Stimulated activated CD4-positive, alpha-beta T cell treated with anti-CD3 and anti-CD28 coated beads, Interleukin-12 subunit alpha, Interleukin-12 subunit beta, amount 100 ng/mL, for 4 hours (primary cell): ENCODE measurements around the gene ABI3BP.

Source experiments
- DNase-seq: peaks from one replicate; pipeline ENCODE4 v3.0.0-alpha.2; 2020

The ABI3BP gene

DNA sequence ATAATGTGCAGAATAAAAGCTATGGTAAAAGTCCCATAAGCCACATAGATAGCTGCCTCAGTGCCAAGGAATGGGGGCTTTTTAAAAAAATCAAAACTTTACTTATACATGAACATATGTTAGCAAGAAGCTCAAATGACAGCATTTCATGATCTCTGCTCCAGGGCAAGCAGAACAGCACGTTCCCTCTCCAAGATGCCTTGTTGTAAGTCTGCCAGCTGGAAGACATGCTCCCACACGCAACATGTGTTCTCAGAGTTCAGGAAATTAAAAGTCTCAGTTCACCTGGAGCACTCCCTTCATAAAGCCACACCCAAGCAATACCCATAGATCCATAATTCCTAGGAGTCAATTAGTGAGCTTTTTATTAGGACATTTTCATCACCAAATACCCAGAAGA is 52.2 kb downstream of the ABI3BP start:
- DNase-seq: no peak

DNA sequence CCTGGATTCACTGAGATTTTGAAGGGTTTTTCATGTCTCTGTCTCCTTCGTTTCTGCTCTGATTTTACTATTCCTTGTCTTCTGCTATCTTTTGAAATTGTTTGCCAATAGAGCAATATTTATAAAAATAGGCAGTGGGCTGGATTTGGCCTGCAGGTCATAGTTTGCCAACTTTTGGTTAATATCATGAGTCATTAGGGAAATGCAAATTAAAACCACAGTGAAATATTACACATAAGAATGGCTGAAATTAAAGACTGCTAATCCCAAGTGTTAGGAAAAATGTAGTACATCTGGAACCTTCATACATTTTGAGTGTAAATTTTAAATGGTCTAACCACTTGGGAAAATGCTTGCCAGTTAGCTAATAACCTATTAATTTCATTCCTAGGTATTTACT is 56.3 kb downstream of the ABI3BP start:
- DNase-seq: no peak

DNA sequence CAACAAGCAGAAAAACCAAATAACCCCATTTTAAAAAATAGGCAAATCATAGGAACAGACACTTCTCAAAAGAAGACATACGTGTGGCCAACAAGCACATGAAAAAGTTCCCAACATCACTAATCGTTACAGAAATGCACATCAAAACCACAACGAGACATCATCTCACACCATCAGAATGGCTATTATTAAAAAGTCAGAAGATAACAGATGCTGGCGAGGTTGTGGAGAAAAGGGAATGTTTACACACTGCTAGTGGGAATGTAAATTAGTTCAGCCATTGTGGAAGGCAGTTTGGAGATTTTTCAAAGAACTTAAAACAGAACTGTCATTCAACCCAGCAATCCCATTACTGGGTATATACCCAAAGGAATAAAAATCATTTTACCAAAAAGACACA is 60.7 kb downstream of the ABI3BP start:
- no peak for DNase-seq

DNA sequence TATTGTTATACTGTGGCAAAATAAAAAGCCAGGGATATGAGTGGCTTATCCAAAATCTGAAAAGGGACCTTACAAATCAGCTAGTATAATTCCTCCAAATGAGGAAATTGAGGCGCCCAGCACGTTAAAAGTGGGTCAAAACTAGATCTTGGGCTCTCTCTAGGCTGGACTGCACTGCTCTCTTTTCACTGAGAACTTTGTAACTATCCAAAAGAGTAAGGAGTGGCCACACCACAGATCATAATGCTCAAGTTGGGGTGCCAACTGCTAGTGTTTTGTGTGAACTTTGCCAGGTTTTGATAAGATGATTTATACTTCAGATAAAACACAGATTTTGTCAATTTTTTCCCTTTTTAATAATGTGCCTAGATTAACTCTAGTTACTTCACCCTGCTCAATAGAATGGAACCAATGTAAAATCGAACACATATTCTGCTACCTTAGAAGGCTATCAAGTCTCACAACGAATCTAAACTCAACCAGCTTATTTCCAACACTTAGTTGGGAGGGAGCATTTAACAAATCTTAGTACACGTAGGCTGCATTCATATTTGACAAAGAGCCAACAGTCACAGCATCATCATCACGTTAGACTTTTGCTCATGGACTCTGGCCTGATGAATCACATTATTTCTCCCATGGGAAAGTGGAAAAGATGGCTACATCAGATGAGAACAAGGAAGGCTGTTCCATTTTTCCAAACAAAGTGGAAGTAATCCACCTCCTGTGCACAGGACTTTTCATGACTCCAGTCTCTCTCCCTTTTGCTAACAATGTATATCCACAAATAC is 64.4 kb downstream of the ABI3BP start:
- no peak for DNase-seq

DNA sequence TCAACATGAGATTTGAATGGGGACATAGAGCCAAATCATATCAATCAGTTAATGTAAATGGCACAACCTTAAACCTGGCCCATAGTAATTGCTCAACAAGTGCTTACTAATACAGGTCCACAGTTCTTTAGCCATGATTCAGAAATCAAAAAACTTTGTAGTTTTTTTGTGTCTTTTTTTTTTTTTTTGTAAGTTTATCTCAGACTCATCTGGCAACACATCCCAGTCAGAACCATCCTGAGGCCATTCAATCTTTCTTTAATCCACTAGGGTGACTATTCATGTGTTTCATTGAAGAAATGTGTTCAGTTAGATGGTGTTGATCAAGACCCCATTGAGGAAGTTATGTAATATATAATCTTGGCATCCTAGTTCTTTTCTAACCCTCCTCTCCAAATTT is 65.4 kb downstream of the ABI3BP start:
- DNase-seq: no peak

DNA sequence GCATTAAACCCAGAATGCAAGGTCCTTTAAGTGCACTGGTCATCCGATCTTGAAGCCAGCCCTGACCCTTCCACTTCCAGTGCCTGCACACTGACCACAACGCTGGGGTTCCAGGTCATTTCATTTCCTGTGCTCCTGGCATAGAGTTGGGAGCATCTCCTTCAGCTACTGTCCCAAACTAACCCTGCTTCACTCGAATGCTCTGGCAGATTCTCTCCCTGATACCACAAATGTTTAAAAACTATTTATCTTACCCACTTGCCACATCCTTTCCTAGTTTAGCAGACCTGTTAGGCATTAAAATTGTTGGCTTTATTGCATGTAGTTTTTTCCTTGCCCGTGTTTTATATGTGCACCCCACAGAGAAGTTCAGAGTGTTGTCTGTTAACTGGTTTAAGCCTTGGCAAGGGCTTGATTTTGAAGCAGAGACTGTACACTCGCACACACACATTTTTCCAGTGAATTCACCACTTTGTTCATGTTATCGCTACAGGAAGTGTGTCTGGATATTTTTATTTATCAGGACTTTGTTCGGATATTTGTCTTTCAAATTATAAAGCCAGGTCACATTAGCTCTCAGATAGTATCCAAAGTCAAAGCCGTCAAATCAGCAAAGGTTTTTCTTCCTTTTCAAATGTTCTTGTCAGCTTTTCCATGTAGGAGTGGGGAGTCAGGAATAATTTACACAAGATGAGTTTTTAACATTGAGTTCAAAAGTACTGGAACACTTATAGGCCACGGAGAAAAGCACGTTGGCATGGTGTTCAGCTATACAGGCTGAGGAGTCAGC is 77.3 kb downstream of the ABI3BP start:
- DNase-seq: no peak

DNA sequence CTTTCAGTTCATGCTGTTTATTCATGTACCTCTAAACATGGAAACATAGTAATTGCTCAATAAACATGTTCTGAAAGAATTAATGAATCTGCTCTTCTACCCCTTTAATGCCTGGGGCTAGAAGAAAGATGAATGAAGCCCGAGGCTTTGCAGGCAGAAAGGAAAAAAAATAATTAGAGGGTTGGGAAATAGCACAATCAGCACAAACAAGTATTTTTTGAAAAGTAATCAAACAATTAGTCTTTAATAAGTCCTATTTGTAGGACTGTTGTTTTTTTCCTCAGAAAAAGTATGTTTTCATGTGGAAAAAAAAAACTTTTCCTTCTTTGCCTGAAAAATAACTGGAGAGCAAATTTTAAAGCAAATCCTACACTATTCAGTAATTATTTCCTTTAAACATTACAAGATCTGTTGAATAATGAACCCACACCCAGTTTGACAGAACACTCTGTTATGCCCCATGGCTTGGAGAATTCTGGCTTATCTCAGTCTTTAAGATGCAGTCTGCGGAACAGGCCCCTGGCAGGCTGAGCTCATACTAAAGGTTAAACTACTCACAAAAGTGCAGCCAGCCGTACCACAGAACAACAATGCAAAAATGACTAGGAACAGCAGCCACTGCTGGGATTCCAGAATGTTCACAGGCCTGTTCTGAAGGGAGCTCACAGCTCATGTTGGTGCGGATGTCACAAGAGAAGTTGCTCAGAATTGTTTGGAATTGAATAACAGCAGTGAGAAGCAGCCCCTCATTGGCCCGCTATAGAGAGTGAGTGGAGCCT is 79.2 kb downstream of the ABI3BP start:
- no peak for DNase-seq

DNA sequence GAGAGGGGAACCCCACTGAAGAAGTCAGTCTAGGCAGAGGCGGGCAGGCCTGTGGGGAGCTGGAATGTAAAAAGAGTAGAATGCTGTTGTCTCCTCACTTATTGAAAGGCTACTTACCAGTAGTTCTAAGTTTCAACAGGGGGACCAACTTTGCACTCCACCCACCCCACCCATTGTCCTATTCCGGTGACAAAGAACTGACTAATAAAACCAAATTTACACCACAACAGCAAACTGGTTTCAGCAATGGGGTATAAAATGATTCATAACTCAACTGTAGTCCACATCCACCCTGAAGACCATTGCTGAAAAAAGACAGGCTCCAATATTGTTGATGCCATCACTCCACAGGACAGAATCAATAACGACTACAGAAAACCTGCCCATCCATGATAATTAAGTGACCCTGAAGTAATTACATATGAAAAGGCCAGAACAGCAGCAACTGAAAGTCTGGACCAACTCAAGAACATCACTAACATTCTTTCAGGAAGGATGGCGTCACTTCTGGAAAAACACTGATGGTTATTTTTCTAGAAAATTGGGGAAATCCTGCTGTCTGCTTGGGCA is 80.2 kb downstream of the ABI3BP start:
- no peak for DNase-seq

DNA sequence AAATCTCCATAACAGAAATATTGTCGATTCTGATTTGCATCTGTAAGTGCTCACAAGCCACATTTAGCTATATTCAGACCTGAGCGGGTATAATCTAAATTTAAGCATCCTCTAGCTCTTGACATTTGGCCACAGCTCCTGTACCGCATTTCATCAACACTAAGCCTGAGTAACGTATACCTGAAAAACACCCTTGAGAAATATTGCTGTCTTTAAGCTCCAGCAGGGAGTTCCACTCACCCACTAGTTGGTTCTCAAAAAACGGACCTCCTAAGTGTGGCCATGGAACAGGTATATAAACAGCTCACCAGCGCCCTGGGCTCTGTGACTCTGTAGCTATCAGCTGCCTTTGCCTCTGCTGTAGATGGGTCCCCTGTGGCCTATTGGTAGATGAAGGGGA is 80.7 kb downstream of the ABI3BP start:
- DNase-seq: no peak

DNA sequence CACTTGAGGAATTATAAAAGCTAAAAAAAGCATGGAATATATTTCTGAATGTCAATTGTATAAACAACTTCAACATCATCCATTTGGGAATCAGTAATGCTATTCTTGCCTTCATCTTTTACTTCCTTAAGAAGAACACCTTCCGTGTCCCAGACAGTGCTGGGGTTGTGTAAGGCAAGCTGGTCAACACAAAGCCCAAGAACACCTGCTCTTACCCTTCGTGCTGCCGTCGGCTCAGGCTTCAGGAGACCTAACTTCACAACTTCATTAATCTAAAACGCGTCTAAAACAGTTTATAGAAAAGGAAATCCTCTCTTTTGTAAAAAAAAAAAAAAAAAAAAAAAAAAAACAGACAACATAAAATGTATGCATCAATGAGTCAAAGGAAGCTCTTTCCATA is 81.3 kb downstream of the ABI3BP start:
- DNase-seq: no peak

DNA sequence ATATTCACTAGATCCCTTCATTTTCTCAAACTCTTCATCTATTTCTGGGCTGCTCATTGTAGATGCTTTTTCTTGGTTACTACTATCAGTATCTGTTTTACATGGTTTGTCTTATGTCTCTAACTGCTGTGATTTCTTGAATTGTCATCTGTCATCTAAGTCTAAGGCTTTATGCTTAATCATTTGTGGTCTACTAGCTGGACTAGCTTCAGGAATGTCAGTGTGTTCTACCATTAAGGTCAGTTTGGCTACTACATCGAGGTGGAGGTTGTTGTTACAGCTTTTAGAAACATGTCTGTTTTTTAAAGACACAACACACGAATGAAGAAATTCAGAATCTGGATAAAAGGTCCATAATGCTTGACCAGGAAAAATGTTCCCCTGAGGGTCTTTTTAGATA is 82.2 kb downstream of the ABI3BP start:
- DNase-seq: no peak

DNA sequence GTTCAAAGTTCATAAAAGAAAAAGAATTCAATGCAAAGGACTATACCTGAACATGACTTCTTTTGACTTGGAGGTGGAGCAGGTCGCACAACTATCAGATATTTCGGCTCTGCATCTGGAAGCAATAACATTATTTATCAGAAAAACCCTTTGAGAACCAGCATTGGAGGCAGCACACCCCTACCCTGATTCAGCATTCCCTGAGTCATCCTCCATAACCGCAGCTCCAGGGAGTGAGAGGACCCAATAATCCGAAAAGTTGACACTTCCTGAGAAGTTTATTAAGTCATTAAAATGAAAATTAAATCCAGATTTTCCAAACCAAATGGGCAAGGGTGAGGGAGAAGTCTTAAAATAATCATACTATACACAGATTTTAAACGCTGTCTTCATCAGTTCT is 90.6 kb downstream of the ABI3BP start:
- DNase-seq: no peak

DNA sequence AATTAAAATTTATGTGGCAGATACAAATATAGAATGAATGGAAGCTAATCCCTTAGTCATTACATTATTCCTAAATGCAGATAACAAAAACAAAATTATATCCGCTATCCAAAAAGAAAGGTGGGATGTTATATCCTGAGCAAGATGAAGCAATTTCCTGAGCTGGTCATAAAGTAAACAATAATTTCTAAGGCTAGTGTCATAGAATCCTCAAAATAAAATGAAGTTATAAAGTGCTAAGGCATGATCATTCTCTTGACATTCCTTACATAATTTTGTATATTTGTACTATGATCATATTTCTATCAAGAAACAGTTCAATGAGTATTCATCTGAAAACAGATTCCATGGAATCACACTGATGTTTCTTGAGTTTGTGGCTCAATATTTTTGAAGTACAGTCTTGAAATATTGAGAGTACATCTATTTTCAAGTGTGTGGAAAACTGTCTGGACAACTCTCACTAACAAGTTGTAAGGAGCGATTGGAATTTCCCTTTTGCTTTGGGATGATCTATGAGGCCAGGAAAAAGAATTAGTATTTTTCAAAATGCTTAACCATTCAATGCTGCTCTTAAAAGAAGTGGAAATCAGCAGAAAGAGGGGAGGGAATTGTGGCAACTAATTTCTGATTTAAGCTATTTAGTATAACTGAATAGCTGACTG is 92.4 kb downstream of the ABI3BP start:
- DNase-seq: no peak

DNA sequence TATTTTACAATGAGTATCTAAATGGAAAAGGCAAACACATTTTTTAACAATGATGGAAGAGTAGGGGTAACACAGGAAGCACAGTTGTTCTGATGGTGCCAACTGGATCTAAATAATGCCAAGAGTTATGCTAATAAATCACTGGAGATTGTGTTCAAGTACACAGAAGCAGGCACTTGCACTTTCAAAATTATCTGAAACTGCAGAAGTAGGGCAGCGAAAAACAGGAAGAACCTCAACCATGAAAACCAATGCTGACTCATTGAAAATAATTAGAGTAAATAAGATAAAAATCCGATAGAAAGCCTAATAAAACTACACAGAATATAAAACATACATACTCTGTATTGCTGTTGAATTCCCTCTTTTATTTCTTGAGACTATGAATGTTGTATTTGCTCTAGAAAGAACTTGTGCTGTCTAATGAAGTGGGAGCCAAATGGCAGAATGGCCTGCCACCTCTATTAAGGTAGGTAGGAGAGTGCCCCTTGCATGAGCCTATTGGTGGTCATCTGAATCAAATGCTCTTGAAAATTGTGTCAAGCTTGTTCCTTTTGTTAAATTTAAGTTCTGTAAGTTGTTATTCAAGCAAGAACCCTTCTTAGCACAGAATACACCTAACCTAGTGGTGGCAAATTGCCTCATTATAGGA is 93.7 kb downstream of the ABI3BP start:
- DNase-seq: no peak

DNA sequence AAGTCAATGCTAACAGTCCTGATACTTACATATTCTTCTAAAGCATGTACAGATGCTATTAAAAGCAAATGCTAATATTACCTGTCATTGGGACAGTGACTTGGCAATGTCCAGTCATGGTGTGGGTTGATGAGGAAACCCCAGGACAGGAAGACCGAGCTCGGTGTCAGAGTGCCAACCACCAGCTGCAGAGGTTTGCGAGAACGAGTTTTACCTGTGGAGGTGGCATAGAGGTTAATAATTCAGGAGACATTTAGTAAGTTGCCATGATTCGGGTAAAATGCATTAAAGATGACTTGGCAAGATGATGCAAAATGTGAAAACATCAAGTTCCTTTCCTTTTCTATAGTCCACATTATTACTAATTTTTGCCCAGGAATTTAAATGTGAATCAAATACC is 94.5 kb downstream of the ABI3BP start:
- DNase-seq: no peak

DNA sequence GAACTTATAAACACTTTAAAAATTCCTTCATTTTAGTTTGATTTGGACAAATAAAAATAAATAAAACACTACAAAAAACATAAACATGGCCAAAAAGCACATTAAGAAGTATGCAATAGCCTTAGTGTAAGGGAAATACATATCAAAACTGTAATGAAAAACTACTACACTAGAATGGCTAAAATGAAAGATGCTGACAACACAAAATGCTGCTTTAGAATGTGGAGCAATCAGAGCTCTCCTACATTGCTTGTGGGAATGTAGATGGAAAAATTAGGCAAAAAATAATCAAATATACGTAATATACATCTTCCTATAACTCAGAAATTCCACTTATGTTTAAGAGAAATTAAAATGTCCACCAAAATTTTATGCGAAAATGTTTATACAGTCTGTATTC is 96.2 kb downstream of the ABI3BP start:
- DNase-seq: no peak

DNA sequence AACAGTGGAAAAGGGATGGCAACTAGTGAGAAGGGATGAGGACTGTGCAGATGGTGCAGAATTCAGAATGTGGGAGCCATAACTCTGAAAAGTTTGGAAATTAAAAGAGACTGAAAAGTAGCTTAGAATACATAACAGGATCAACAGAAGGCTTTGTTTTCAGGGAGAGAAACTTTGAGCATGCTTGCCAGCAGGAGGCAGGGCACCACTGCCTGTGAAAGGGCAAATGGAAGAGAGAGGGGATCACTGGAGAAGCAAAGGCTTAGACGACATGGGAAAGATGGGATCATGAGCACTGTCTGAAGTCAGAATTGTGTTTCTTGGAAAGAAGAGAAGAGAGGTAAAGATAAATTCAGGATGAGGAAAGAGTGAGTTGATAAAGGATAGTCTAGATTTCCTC is 99.6 kb downstream of the ABI3BP start:
- DNase-seq: no peak

DNA sequence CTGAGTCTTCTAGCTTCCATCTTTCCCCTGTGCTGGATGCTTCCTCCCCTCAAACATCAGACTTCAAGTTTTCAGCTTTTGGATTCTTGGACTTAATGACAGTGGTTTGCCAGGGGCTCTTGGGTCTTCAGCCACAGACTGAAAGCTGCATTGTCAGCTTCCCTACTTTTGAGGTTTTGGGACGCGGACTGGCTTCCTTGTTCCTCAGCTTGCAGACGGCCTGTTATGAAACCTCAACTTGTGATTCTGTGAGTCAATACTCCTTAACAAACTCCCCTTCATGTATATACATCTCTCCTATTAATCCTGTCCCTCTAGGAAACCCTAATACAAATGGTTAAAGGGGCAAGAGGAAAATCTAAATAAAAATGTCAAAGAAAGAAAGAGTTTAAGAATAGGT is 100.1 kb downstream of the ABI3BP start:
- DNase-seq: no peak

DNA sequence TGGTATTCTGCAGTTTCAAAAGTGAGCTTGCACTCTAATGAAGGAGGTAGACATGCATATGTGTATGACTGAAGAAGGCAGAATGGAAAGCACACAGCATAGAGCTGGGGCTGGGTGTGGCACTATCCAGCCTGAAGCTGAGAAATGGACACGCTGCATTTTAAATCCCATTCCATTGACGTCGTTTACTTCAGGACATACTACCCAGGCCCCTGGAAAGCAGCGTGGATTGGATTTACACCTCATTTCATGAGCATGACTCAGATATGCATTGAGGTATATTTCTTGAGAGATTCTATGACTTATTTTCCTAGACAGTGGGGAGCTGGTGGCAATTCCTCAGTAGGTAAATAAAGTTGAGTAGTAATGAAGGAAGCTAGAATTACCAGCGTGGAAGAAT is 101.4 kb downstream of the ABI3BP start:
- no peak for DNase-seq

DNA sequence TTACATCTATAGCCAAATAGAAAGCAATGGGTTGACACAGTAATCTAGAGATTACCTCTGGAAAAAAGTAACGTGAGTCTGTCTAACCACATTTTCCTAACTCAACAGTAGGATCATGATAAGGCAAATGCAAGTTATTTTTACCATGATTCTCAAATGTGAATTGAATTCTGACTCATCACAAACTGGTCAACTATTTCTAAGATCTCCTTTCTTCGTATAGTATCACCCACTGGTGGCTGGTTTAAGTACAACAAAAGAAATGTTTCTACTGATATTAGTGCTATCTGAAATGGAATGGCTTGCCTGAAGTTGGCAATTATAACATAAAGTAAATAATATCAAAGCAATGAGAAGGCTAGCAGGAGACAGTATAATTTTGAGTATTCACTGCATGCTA is 102.2 kb downstream of the ABI3BP start:
- no peak for DNase-seq

DNA sequence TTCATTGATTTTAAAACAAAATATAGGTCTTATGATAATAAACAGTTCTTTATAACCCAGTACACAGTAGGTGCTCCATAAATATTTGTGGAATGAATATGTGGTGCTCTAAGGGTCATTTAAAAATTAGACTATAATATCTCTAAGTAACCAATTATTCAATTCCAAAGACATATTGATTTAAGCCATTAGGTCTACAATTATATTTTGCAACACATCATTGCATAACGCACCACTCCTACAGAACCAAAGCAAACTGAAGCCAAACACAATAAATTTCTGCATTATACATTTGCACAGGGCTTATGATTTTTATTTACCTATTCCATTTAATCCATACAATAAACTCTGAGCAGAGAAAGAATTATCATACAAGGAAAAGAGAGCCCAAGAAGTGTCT is 104.3 kb downstream of the ABI3BP start:
- DNase-seq: no peak

DNA sequence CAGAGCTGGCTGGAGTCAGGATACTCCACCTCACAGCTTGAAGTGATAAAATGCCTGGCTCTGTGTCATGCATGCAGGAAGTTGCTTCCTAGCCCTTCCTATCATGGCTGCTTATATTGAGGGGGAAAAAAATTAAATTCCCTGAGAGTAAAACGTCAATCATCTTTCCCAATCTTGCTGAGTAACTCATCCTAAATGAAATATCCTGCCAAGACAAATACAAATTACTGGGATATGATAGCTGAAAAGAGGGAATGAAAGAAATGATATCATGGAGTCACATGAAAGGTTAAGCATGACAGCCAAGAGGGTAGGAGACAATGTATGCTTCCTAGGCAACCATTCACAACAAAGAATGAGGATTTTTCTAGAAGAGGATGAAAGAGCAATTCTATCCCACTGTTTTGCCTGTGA is 110.6 kb downstream of the ABI3BP start:
- no peak for DNase-seq
